IPS-20b (cell line): Measurements from ENCODE around the gene IRGQ.
"Not testable (repeated sequence)": the region's sequence is repeated elsewhere in the genome, so short reads cannot be mapped to it uniquely, and the experiment has no call there.

ENCODE experiments used
- H3K27ac ChIP-seq: one replicate; pipeline ENCODE4 v1.5.1; 2013; ENCODE audit warnings: low read length
- H3K27me3 ChIP-seq: 2 replicates; pipeline ENCODE4 v1.6.1; 2013; ENCODE audit warnings: mild to moderate bottlenecking, low read length, inconsistent platforms; ENCODE audit not compliant: insufficient read depth
- H3K36me3 ChIP-seq: 2 replicates; pipeline ENCODE4 v1.6.1; 2013; ENCODE audit warnings: low read depth, mild to moderate bottlenecking, inconsistent platforms, low read length, moderate library complexity; ENCODE audit not compliant: insufficient read depth
- H3K4me1 ChIP-seq: 2 replicates; pipeline ENCODE4 v1.6.1; 2013; ENCODE audit warnings: mild to moderate bottlenecking, control low read depth, inconsistent platforms, low read length, moderate library complexity; ENCODE audit not compliant: insufficient read depth
- H3K4me3 ChIP-seq: 2 replicates; pipeline ENCODE4 v1.5.1; 2013; ENCODE audit warnings: mild to moderate bottlenecking, low read length, inconsistent platforms
- H3K9ac ChIP-seq: 2 replicates; pipeline ENCODE4 v1.6.1; 2013; ENCODE audit warnings: low read depth, mild to moderate bottlenecking, inconsistent platforms, low read length, moderate library complexity
- H3K9me3 ChIP-seq: 2 replicates; pipeline ENCODE4 v1.6.1; 2013; ENCODE audit warnings: mild to moderate bottlenecking, low read depth, low read length, inconsistent platforms; ENCODE audit not compliant: insufficient read depth

The IRGQ gene

DNA sequence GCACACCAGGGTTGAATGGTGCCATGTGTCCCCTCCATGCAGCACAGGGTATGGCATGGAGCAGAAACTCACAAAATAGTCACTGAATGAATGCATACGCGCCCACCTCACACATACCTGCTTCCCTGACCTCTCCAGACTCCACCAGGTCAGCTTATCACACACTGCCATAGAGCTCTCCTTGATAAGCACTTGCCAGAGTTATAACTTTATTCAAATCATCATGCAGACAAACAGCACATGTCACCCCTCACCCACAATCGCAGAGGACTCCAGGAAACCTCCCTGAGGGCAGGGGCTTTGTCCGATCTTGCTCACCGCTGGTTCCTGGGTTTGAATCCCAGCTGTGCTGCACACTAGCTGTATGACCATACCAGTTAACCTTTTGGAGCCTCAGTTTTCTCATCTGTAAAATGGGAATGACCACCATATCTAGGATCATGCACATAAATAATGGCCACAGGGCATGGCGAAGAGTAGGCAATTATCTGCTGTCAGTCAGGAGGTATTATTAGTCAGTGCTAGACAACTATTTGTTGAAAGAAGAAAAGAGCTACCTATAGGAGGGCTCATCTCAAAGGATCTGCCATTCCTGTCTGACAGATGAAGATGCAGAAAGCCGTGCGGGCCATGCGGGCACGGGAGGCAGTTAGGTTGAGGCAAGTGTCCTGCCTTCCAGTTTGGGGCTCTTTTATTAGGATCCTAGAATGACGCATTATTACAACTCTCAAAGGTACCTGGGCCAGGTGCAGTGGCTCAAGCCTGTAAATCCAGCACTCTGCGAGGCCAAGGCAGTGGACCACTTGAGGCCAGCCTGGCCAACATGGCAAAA, 34.6 kb downstream of the IRGQ start:
- Histone ChIP-seq H3K27me3 (no peaks in the 10 kb centered on the region), H3K4me3 (no peak overlapping the region), H3K9ac (no peak overlapping the region), H3K27ac (no peak overlapping the region), H3K9me3 (no peaks in the 10 kb centered on the region), H3K36me3 (peaks cover 27% of the 10 kb centered on the region; the same call in 1 of the 2 replicates), H3K4me1 (no peaks in the 10 kb centered on the region)

DNA sequence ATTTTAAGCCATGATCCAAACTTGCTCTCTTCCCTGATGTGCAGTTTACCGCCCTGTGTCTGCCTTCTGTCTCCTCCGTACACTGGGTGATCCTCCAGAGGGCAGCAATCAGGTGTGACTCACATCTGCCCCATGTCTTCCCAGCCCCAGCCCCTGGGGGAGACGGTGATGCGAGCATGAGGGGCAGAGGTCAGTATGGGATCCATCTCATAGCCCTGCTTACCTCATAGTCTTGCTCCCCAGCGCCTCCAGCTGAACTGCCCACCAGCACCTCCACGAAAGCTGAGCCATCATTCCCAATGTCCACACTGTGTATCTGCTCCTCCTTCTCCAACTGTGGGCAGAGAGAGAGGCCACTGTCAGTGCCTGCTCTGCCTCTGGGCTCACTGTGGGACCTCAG, 35.2 kb downstream of the IRGQ start:
- H3K27ac ChIP-seq = no peak overlapping the region
- no peaks in the 10 kb centered on the region for H3K9me3 ChIP-seq
- H3K9ac ChIP-seq = no peak overlapping the region
- no peaks in the 10 kb centered on the region for H3K4me1 ChIP-seq
- H3K4me3 ChIP-seq = no peak overlapping the region
- peaks cover 27% of the 10 kb centered on the region; the same call in 1 of the 2 replicates for H3K36me3 ChIP-seq
- H3K27me3 ChIP-seq = no peaks in the 10 kb centered on the region

DNA sequence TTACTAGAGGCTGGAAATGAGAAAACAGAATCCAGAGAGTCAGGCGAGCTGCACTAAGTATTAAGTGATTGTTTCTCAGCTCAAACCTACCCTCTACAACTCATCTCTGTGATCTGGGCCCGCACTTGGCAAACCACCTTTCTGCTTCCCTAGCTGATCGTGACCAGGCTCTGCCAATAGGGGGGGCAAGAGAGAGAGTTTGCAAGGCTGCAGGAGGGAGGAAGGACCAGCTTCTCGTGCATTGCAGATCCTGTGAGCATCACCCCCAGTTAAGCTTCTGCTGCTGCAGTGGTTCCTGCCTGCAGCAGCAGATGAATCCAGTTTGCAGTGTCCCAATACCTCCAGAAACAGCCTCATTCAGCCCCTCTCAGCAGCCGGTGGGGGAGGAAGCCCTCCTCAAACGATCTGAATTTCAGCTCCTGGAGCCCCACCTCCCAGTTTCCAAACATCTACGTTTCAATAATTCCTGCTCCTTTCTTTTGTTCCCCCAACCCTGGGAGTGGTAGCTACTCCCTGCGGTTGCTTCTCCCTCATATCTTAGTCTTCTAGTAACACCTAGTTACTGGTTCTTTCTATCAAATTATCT, 40.7 kb downstream of the IRGQ start:
- H3K4me1 ChIP-seq = no peaks in the 10 kb centered on the region
- H3K4me3 ChIP-seq = no peak overlapping the region
- peaks cover 52% of the 10 kb centered on the region for H3K36me3 ChIP-seq
- no peaks in the 10 kb centered on the region for H3K27me3 ChIP-seq
- no peaks in the 10 kb centered on the region for H3K9me3 ChIP-seq
- no peak overlapping the region for H3K9ac ChIP-seq
- H3K27ac ChIP-seq = no peak overlapping the region

DNA sequence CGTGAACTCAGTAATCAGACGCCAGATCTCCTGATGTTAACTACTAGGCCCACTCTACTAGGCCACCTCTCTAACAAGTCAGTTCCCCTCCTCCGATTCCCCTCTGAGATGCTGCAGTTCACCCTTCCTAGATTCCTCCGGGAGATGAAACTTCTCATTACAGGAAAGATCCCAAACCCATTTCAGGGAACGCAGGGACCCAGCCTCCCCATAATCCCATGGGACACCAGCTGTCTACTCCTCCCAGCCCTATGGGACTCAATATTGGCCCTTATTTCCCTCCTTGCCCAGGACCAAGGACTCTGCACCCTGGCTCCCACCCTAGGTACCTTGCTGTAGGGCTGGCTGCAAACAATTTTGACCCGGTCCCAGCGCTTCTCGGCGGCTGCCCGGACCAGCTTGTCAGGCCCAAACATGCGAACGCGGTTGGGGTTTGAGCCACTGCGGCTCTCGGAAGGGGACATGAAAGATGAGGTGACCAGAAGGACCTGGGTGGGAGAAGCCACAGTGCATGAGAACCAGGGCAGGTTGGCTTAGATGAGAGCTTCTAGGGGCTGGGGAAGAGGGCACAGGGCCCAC, 41.5 kb downstream of the IRGQ start:
- H3K27me3 ChIP-seq = no peaks in the 10 kb centered on the region
- no peak overlapping the region for H3K27ac ChIP-seq
- H3K4me1 ChIP-seq = no peaks in the 10 kb centered on the region
- no peak overlapping the region for H3K4me3 ChIP-seq
- no peaks in the 10 kb centered on the region for H3K9me3 ChIP-seq
- peaks cover 53% of the 10 kb centered on the region for H3K36me3 ChIP-seq
- H3K9ac ChIP-seq = no peak overlapping the region

DNA sequence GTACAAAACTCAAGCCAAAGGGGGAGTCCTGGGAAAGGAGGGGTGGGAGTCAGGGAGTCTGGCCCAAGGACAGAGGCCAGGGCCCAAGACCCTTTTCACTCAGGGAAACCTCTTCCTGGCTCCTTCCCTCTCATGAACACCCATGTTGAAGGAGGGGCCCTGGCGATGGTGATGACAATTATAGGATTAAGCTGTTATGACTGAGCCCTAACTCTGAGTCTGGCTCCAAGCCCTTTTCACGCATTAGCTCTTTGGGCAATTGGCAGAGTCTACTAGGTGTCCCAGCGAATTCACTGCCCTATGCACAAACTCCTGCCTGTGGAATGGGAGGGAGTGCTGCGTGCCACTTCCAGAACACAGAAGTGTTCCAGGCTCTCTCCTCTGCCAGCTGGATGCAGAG, 42.3 kb downstream of the IRGQ start:
- H3K36me3 ChIP-seq = peaks cover 56% of the 10 kb centered on the region
- H3K4me1 ChIP-seq = no peaks in the 10 kb centered on the region
- H3K4me3 ChIP-seq = no peak overlapping the region
- no peaks in the 10 kb centered on the region for H3K9me3 ChIP-seq
- no peaks in the 10 kb centered on the region for H3K27me3 ChIP-seq
- H3K27ac ChIP-seq = no peak overlapping the region
- H3K9ac ChIP-seq = no peak overlapping the region

DNA sequence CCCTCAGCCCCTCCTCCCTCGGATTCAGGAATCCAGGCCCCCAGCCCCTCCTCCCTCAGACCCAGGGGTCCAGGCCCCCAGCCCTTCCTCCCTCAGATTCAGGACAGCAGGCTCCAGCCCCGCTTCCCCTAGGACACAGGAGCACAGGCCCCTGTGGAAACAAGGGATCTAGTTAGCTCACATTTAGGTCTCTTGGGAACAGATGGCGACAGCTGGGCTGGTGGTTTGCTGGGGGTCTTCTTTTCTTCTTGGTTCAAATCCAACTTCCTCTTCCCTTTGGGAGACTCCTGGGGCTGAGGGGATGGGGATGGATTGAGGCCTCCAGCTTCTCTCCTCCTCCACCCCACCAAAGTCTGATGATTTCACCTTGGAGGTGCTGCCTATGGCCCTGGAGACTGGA, 43.3 kb downstream of the IRGQ start:
- Histone ChIP-seq H3K9ac (no peak overlapping the region), H3K9me3 (no peaks in the 10 kb centered on the region), H3K4me3 (no peak overlapping the region), H3K36me3 (peaks cover 53% of the 10 kb centered on the region), H3K4me1 (no peaks in the 10 kb centered on the region), H3K27ac (no peak overlapping the region), H3K27me3 (no peaks in the 10 kb centered on the region)

DNA sequence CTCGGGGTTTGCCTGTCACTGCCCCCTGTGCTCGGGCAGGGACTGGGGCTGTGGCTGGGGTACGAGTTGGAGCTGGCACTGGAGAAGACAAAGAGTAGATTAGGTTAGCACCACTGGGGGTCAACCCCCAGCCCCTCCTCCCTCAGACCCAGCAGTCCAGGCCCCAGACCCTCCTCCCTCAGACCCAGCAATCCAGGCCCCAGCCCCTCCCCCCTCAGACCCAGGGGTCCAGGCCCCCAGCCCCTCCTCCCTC, 43.8 kb downstream of the IRGQ start:
- H3K4me3 ChIP-seq = no peak overlapping the region
- H3K9ac ChIP-seq = no peak overlapping the region
- no peak overlapping the region for H3K27ac ChIP-seq
- H3K36me3 ChIP-seq = peaks cover 53% of the 10 kb centered on the region
- H3K27me3 ChIP-seq = no peaks in the 10 kb centered on the region
- H3K4me1 ChIP-seq = no peaks in the 10 kb centered on the region
- H3K9me3 ChIP-seq = no peaks in the 10 kb centered on the region

DNA sequence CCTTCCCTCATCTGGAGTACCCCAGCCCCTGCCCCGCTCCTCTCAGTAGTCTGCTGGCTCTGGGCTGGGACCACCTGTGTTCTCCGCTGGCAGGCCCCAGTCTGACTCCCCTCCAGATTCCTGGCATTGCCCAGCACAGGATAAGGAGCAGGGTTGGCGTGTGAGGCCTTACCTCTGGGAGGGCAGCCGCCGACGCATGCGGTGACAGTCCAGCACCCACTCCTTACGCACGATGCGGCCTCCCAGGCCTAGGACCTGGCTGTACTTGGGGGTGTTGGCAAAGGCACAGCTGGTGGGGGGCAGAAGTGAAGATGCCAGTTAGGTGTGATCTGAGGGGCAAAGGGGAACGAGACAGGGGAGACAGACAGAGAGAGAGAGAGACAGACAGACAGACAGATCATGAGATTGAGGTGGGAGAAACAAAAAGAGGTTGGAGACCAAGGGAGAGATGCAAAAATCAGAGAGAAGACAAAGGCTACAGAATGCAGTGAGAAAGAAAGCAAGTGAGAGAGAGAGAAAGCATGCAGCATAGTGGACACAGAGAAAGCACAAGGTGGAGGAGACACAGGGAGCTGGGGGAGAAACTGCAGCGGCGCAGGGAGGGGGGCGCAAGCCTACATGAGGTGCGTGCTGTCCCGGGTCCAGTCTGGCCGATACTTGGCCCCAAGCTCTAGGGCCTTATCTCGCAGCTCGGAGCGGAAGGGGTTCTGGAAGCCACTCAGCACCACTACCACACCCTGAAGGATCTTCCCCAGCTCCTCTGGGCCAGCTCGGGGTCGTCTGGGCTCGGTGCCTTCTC, 44.3 kb downstream of the IRGQ start:
- Histone ChIP-seq H3K36me3 (peaks cover 53% of the 10 kb centered on the region), H3K9ac (no peak overlapping the region), H3K4me3 (no peak overlapping the region), H3K9me3 (no peaks in the 10 kb centered on the region), H3K27ac (no peak overlapping the region), H3K4me1 (no peaks in the 10 kb centered on the region), H3K27me3 (no peaks in the 10 kb centered on the region)

DNA sequence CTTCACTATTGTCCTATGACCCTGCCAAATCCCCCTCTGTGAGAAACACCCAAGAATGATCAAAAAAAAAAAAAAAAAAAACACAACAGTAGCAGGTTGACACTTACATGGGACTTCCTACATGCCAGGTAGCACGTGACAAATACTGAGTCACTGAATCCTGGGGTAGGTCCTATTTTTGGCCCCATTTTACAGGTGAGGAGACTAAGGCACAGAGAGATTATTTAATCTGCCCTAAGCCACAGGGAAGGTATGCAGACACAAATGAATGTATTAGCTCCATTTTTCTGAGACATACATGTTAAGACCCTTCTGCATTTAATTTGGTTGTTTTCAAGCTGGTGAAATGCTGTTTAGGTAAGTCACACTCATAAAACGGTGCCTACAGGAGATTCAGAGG, 47.2 kb downstream of the IRGQ start:
- Histone ChIP-seq H3K4me3 (no peak overlapping the region), H3K27me3 (no peaks in the 10 kb centered on the region), H3K9me3 (no peaks in the 10 kb centered on the region), H3K9ac (no peak overlapping the region), H3K36me3 (peaks cover 54% of the 10 kb centered on the region), H3K27ac (no peak overlapping the region), H3K4me1 (no peaks in the 10 kb centered on the region)

DNA sequence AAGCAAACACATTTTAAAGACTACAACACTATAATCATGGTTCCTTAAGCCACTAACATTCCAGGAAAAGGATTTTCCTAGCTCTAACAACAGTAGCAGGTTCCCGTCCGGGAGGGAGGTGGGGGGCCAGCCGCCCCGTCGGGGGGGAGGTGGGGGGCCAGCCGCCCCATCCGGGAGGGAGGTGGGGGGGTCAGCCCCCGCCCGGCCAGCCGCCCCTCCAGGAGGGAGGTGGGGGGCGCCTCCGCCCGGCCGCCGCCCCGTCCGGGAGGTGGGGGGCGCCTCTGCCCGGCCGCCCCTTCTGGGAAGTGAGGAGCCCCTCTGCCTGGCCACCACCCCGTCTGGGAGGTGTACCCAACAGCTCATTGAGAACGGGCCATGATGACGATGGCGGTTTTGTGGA, 48.0 kb downstream of the IRGQ start:
- not testable (repeated sequence) for H3K27ac ChIP-seq, H3K4me1 ChIP-seq, H3K9me3 ChIP-seq, H3K9ac ChIP-seq, H3K4me3 ChIP-seq, H3K27me3 ChIP-seq
- peaks cover 54% of the 10 kb centered on the region for H3K36me3 ChIP-seq

DNA sequence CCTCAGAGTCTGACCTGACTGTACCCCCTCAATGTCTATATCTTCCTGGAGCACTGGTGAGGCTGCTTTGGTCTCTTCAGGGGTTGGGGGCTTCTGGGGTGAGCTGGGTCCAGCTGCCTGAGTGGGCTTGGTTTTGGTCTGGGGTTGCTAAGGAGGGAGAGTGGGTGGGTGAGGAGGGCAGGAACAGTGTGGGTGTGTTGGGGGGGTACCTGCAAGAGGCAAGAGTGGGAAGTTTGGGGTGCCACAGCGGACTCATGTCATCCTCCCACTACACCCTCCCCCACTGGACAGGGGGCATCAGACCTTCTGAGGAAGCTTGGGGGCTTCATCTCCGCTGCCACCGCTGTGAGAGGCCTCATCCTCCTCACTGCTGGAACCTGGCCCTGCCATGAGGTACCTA, 49.4 kb downstream of the IRGQ start:
- no peaks in the 10 kb centered on the region for H3K27me3 ChIP-seq
- no peak overlapping the region for H3K4me3 ChIP-seq
- no peaks in the 10 kb centered on the region for H3K4me1 ChIP-seq
- no peak overlapping the region for H3K9ac ChIP-seq
- H3K36me3 ChIP-seq = peaks cover 59% of the 10 kb centered on the region
- H3K27ac ChIP-seq = no peak overlapping the region
- H3K9me3 ChIP-seq = no peaks in the 10 kb centered on the region

DNA sequence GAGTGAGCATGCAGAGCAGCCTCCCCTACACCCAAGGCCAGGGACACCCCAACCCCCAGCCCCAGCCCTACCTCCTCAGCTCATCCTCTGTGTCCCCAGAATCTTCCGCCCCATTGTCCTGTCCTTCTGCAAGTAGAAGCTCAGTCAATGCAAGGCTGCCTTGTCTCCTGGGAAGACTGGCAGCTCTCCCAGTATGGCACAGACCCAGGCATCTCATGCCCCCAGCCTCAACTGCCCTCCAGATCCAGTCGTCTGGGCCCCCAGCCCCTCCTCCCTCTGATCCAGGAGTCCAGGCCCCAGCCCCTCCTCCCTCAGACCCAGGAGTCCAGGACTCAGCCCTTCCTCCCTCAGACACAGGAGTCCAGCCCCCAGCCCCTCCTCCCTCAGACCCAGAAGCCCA, 50.0 kb downstream of the IRGQ start:
- no peak overlapping the region for H3K9ac ChIP-seq
- no peaks in the 10 kb centered on the region for H3K4me1 ChIP-seq
- no peaks in the 10 kb centered on the region for H3K9me3 ChIP-seq
- H3K27ac ChIP-seq = no peak overlapping the region
- no peak overlapping the region for H3K4me3 ChIP-seq
- no peaks in the 10 kb centered on the region for H3K27me3 ChIP-seq
- H3K36me3 ChIP-seq = peaks cover 58% of the 10 kb centered on the region
